Measurements from ENCODE around the gene TSPAN11. TPM values are rescaled to one million over a fixed set of nuclear protein-coding genes. Genes with fewer than 3 reads are reported as not detected.
A peak's percentile ranks its signal among the peaks of the same experiment; 100 is the strongest.

TSPAN11 gene
- total RNA-seq, 1 donor from 2014 or later: 31.0 TPM

- TF ChIP-seq CTCF (IDR thresholded peaks at IDR 0.05; ENCODE audit: partially characterized antibody, unreplicated experiment): no peak
- DNase-seq: no peak
- H3K27ac Mint-ChIP-seq (ENCODE audit: unreplicated experiment): no peak overlapping the region
Measured at GRCh38 chr12:30953951-30954751, 27.6 kb downstream of the TSPAN11 start.

GRCh38 chr12:30955214-30955613 lies 28.7 kb downstream of the TSPAN11 start:
- peaks cover 5% of the 10 kb centered on the region for H3K4me1 Mint-ChIP-seq (ENCODE audit: low read depth, unreplicated experiment)
- peaks cover 12% of the 10 kb centered on the region for H3K36me3 Mint-ChIP-seq (ENCODE audit: unreplicated experiment)
- H3K9me3 Mint-ChIP-seq (ENCODE audit: unreplicated experiment): peaks cover 2% of the 10 kb centered on the region
- H3K27me3 Mint-ChIP-seq (ENCODE audit: unreplicated experiment): no peaks in the 10 kb centered on the region
- no peak for DNase-seq
- H3K4me3 Mint-ChIP-seq (ENCODE audit: unreplicated experiment): no peak overlapping the region
- H3K27ac Mint-ChIP-seq (ENCODE audit: unreplicated experiment): no peak overlapping the region
- no peak for TF ChIP-seq CTCF (IDR thresholded peaks at IDR 0.05; ENCODE audit: partially characterized antibody, unreplicated experiment)

More at GRCh38 chr12:30953951-30954751, 27.6 kb downstream of the TSPAN11 start:
- Mint-ChIP-seq H3K27me3 (ENCODE audit: unreplicated experiment) (no peaks in the 10 kb centered on the region), H3K9me3 (ENCODE audit: unreplicated experiment) (peaks cover 6% of the 10 kb centered on the region), H3K36me3 (ENCODE audit: unreplicated experiment) (peaks cover 21% of the 10 kb centered on the region), H3K4me3 (ENCODE audit: unreplicated experiment) (peak overlapping the region; percentile 4), H3K4me1 (ENCODE audit: low read depth, unreplicated experiment) (peaks cover 5% of the 10 kb centered on the region)

GRCh38 chr12:30959110-30959710 lies 32.7 kb downstream of the TSPAN11 start:
- H3K27me3 Mint-ChIP-seq (ENCODE audit: unreplicated experiment): peaks cover 3% of the 10 kb centered on the region
- H3K36me3 Mint-ChIP-seq (ENCODE audit: unreplicated experiment): peaks cover 6% of the 10 kb centered on the region
- peaks cover 18% of the 10 kb centered on the region for H3K4me1 Mint-ChIP-seq (ENCODE audit: low read depth, unreplicated experiment)
- H3K4me3 Mint-ChIP-seq (ENCODE audit: unreplicated experiment): no peak overlapping the region
- H3K9me3 Mint-ChIP-seq (ENCODE audit: unreplicated experiment): peaks cover 7% of the 10 kb centered on the region
- DNase-seq: no peak
- no peak for TF ChIP-seq CTCF (IDR thresholded peaks at IDR 0.05; ENCODE audit: partially characterized antibody, unreplicated experiment)
- H3K27ac Mint-ChIP-seq (ENCODE audit: unreplicated experiment): no peak overlapping the region

- H3K4me3 Mint-ChIP-seq (ENCODE audit: unreplicated experiment): no peak overlapping the region
- TF ChIP-seq CTCF (IDR thresholded peaks at IDR 0.05; ENCODE audit: partially characterized antibody, unreplicated experiment): no peak
- H3K27ac Mint-ChIP-seq (ENCODE audit: unreplicated experiment): no peak overlapping the region
- H3K4me1 Mint-ChIP-seq (ENCODE audit: low read depth, unreplicated experiment): peaks cover 20% of the 10 kb centered on the region
- H3K9me3 Mint-ChIP-seq (ENCODE audit: unreplicated experiment): peaks cover 7% of the 10 kb centered on the region
- H3K27me3 Mint-ChIP-seq (ENCODE audit: unreplicated experiment): peaks cover 5% of the 10 kb centered on the region
- peaks cover 5% of the 10 kb centered on the region for H3K36me3 Mint-ChIP-seq (ENCODE audit: unreplicated experiment)
- no peak for DNase-seq
Measured at GRCh38 chr12:30959778-30960177, 33.2 kb downstream of the TSPAN11 start.

GRCh38 chr12:30961030-30961429 lies 34.5 kb downstream of the TSPAN11 start:
- Mint-ChIP-seq H3K4me3 (ENCODE audit: unreplicated experiment) (no peak overlapping the region), H3K27me3 (ENCODE audit: unreplicated experiment) (peaks cover 10% of the 10 kb centered on the region), H3K36me3 (ENCODE audit: unreplicated experiment) (no peaks in the 10 kb centered on the region), H3K27ac (ENCODE audit: unreplicated experiment) (no peak overlapping the region), H3K4me1 (ENCODE audit: low read depth, unreplicated experiment) (peaks cover 29% of the 10 kb centered on the region), H3K9me3 (ENCODE audit: unreplicated experiment) (peaks cover 6% of the 10 kb centered on the region)
- no peak for DNase-seq
- no peak for TF ChIP-seq CTCF (IDR thresholded peaks at IDR 0.05; ENCODE audit: partially characterized antibody, unreplicated experiment)

All from glutamatergic neuron (in vitro differentiated cells).